ENCODE results near the gene GLRX3. TPM values are rescaled to one million over a fixed set of nuclear protein-coding genes. Genes with fewer than 3 reads are reported as not detected.

GLRX3 gene
- total and polyA plus RNA-seq, 2 donors (not counting 3 experiments of a cell fraction or from before 2014, with no cell fraction given), result 71.6 to 132 TPM

GRCh38 chr10:130207205-130207604 is 71.0 kb downstream of the GLRX3 start:
- BruUV-seq (replicated peaks), result no TSS peak
- ChIA-PET POLR2A (no interaction called here), CTCF (no interaction called here)
- Histone ChIP-seq H3K27me3 (ENCODE audit: control insufficient read depth in 2 of 2, insufficient read depth in 2 of 2, low read length in 2 of 2) (no peaks in the 10 kb centered on the region), H4K20me1 (replicated peaks; ENCODE audit: control insufficient read depth, extremely low read depth, insufficient read depth, low read length) (no peaks in the 10 kb centered on the region), H3K4me3 (replicated peaks in 1 of 3; ENCODE audit: insufficient read depth in 1 of 3, low read depth in 1 of 3, low read length in 3 of 3) (no peak overlapping the region), H3K79me2 (ENCODE audit: control insufficient read depth, insufficient read depth, low read length) (no peaks in the 10 kb centered on the region), H2AFZ (ENCODE audit: low read depth, low read length) (no peak overlapping the region), H3K9ac (replicated peaks; ENCODE audit: extremely low read depth, insufficient read depth, low read length) (no peak overlapping the region), H3K4me2 (ENCODE audit: insufficient read depth, low read length) (no peak overlapping the region), H3K27ac (ENCODE audit: insufficient read depth, low read depth, low read length) (no peak overlapping the region), H3K9me3 (replicated peaks; ENCODE audit: control insufficient read depth, insufficient read depth, low read length) (no peaks in the 10 kb centered on the region), H3K4me1 (ENCODE audit: control insufficient read depth, extremely low read depth, insufficient read depth, low read length) (no peaks in the 10 kb centered on the region), H3K9me1 (replicated peaks; ENCODE audit: control insufficient read depth, extremely low read depth, insufficient read depth, low read length) (no peaks in the 10 kb centered on the region), H3K36me3 (ENCODE audit: control insufficient read depth in 2 of 2, extremely low read depth in 1 of 2, insufficient read depth in 2 of 2, low read length in 2 of 2) (no peaks in the 10 kb centered on the region)
- no peak for FAIRE-seq
- intact Hi-C loops (cut with micrococcal nuclease), result no loop called here
- dilution Hi-C loops (cut with MboI; ENCODE audit: extremely low pct_ligation_motif_present, low sequenced_read_pairs), result no loop called here
- no peak for DNase-seq (ENCODE audit: low read depth, low spot score)
- TF ChIP-seq, protein P1, sequence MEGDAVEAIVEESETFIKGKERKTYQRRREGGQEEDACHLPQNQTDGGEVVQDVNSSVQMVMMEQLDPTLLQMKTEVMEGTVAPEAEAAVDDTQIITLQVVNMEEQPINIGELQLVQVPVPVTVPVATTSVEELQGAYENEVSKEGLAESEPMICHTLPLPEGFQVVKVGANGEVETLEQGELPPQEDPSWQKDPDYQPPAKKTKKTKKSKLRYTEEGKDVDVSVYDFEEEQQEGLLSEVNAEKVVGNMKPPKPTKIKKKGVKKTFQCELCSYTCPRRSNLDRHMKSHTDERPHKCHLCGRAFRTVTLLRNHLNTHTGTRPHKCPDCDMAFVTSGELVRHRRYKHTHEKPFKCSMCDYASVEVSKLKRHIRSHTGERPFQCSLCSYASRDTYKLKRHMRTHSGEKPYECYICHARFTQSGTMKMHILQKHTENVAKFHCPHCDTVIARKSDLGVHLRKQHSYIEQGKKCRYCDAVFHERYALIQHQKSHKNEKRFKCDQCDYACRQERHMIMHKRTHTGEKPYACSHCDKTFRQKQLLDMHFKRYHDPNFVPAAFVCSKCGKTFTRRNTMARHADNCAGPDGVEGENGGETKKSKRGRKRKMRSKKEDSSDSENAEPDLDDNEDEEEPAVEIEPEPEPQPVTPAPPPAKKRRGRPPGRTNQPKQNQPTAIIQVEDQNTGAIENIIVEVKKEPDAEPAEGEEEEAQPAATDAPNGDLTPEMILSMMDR (IDR thresholded peaks at IDR 0.05; ENCODE audit: extremely low read depth in 1 of 2, insufficient read depth in 1 of 2, low read depth in 1 of 2, low read length in 2 of 2), result no peak
- TF ChIP-seq MYC (IDR thresholded peaks at IDR 0.05; ENCODE audit: low read depth, low read length) (no peak), POLR2AphosphoS5 (IDR thresholded peaks at IDR 0.05; ENCODE audit: insufficient read depth, low read depth, low read length) (no peak), EZH2 (IDR thresholded peaks at IDR 0.05; ENCODE audit: borderline replicate concordance, low read depth, low read length, severe bottlenecking) (no peak), FOS (IDR thresholded peaks at IDR 0.05; ENCODE audit: borderline replicate concordance, insufficient read depth, low read length) (no peak), JUN (IDR thresholded peaks at IDR 0.05; ENCODE audit: borderline replicate concordance, insufficient read depth, insufficient read length, low read depth) (no peak), GATA2 (IDR thresholded peaks at IDR 0.05; ENCODE audit: insufficient read depth, insufficient read length, low read depth, low read length) (no peak), POLR2A (IDR thresholded peaks at IDR 0.05; ENCODE audit: low read depth, low read length) (no peak), MAX (IDR thresholded peaks at IDR 0.05; ENCODE audit: insufficient read depth, insufficient read length) (no peak)

All from endothelial cell of umbilical vein (primary cell).